Measurements from ENCODE around the gene GGA1.

Gene GGA1

DNA sequence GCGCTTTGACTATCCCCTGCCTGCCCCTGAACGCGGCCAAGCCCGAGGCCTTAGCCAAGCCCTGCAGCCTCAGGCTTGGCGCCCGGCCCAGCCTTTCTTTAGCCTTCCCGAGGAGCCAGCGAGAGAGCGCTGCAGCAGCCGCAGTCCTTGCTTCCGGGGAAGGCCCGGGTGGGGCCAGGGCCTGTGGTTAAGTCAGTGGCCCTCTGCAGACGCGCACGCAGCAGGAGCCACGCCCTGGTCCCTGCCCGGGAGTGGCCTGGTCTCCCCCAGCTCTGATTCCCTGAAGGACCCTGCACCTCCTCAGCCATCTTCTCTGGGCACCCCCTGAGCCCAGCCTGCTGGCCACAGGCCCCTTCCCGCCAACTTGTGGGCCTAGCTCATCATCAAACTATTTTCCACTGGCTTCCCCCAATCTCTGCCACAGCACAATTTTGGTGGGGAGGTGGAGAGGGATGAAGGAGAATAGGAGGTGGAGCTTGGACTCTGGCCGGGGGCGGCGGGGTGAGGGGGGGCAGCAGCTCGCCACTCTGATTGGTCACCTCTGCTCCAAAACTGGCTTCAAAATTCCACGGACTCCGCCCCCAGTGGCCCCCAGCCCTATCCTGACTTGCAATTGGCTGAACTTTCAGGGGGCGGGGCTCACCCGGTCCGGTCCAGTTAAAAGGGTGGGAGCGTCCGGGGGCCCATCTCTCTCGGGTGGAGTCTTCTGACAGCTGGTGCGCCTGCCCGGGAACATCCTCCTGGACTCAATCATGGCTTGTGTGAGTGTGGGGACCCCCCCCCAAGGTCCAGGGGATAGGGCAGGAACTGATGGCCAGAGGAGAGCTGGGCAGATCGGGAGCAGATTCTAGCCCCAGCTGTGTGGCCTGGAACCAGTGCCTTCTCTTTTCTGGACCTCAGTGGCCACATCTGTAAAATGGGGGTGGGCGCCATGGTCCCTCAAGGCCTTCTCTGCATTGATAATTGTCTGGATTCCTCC, 66.6 kb downstream of the GGA1 start, which contains the start of gene LGALS1:
Gene LGALS1 (plus strand): TSS at position 686 of the 979 bp plus-strand sequence. CDS start 67 bp downstream, at position 753.
- DNase-seq (ENCODE audit: low spot score), result peak; percentile 73

DNA sequence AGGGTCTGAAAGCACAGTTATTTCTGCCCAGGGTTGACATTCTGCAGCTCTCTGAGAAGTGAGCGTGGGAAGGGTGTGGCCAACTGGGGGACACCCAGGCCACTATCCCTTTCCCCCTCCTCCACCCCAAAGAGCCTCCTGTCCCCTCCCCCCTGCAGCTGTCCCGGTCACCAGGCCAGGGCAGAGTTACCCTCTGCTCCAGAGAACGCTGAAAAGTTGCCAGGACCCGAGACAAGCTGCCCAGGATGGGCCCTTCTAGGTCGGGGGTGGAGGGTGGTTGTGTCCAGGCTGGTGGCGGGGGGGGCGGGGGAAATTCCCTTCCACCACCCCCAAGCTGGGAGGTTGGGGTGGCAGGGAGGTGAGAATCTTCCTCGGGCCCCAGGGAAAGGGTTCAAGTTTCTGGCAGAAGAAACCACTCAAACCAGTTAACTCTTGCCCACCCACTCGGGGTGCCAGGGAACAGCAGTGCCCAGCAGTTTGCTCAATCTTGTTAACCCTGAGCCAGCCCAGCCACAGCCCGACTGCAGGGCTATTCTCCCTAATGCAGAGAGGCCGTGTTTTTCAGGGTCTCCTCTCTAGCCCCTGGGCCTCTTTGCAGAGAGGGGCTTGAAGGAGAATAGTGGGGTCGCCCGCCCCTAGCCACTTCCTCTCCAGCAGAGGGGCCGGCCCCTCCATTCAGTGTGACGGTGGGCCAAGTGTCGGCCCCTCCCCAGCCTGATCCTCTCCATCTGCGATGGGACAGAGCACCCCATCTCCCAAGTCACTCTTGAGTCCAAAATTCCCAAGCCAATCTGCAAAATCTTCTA, 67.5 kb downstream of the GGA1 start:
- no peak for DNase-seq (ENCODE audit: low spot score)

DNA sequence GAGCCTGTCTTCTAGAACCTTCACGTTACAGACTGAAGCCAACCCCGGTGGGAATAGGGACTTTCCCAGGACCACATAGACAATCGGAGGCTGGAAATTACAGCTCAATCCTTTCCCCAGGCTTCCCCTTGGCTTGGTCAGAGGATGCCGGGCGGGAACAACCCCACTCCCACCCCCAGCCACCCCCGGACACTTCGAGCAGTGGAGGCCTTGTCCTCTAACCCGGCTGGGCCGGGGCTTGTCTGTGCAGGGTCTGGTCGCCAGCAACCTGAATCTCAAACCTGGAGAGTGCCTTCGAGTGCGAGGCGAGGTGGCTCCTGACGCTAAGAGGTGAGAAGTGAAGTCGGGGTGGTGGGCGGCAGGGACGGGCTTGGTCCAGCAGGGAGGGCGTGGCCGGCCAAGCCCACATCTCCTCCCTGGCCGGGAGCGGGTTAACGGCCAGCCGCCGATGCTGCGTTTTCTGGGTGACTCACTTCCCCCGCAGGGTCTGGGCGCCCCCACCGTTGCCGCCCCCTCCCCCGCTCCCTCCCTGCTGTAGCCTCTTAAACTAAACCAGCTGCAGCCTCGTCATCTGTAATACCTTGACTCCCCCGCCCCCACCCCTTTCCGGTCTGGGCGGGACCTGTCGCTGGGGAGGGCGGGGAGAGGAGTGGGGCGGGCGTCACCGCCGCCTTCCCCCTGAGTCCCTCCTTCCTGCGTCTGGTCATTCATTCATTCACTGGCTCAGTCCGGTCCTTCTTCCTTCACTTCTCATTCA, 68.3 kb downstream of the GGA1 start:
- DNase-seq (ENCODE audit: low spot score), result no peak

DNA sequence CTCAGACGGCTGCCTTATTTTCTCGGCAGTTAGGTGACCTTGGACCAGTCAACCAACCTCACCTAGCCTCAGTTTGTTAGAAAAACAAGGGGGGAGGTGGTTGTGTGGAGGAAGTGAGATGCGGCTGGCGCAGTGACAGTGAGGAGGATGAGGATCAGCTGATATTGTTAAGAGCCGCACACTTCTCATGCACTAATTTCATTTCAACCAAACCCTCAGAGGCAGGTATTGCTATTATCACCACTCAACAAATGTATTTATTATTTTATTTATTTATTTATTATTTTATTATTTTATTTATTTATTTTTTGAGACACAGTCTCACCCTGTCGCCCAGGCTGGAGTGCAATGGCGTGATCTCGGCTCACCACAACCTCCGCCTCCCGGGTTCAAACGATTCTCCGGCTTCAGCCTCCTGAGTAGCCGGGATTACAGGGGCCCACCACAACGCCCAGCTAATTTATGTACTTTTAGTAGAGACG, 68.9 kb downstream of the GGA1 start:
- DNase-seq (ENCODE audit: low spot score), result no peak

DNA sequence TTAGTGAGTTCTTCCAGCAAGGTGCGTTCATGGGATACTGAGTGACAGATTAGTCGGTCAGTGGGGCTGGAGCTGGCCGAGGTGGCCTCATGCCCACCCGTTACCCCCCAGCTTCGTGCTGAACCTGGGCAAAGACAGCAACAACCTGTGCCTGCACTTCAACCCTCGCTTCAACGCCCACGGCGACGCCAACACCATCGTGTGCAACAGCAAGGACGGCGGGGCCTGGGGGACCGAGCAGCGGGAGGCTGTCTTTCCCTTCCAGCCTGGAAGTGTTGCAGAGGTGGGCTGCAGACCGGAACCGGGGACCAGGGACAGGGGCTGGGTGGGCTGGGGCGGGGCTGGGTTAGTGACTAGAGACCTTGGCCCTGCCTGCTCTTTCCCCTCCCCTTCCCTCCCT, 69.7 kb downstream of the GGA1 start:
- DNase-seq (ENCODE audit: low spot score), result no peak

DNA sequence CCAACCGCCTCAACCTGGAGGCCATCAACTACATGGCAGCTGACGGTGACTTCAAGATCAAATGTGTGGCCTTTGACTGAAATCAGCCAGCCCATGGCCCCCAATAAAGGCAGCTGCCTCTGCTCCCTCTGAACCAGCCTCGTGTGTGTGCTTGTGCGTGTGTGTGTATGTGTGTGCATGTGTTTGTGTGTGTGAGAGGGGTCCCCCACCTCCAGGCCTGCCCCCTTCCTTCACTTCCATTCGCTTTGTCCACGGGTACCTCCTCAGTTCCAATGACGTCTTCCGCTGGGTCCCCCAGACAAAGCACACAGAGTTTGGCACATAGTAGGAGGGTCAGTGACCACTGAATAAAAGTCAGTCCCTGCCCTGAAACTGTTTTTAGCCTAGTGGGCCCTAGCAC, 71.0 kb downstream of the GGA1 start:
- no peak for DNase-seq (ENCODE audit: low spot score)

DNA sequence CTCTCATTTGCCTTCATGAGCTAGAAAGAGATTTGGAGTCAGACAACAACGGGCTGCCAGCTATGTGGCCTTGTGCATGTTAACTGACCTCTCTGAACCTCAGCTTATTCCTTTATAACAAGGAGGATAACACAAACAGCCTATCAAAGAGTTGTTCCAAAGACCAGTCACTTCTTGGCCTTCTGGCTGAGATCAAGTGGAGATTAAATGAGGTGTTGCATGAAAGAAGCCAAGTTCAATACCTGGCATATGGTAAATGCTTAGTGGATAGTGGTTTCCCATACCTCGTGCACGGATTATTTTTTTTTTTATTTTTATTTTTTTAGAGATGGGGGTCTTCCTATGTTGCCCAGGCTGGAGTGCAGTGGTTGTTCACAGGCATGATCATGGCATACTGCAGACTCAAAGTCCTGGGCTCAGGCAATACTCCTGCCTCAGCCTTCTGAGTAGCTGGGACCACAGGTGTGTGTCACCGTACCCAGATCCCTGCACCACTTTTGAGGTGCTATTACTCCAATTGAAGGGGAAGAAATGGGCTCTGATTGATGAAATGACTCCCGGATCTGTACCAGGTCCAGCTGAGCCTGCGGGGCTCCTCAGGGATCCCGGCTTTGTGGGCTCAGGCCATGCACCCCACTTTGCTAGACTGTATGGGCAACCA, 71.7 kb downstream of the GGA1 start:
- DNase-seq (ENCODE audit: low spot score), result no peak

DNA sequence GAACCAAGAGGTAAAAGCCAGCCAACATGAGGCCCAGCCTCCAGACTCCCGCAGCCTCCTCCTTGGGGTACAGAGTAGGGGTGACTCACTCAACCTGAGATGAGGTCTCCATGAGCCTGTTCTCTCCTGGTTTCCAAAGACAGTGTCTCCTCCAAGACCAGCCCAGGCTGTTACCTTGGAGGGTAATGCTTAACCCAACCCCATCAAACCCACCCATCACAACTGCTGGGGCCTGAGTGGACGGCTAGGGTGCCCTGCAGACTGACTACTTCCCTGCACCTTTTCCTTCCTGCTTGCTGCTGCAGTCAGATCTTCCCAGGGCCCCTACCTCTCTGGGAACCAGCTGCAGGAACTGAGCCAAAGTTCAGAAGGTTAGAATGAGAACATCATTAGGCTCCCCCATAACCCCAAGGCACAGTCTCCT, 72.4 kb downstream of the GGA1 start:
- DNase-seq (ENCODE audit: low spot score), result no peak

DNA sequence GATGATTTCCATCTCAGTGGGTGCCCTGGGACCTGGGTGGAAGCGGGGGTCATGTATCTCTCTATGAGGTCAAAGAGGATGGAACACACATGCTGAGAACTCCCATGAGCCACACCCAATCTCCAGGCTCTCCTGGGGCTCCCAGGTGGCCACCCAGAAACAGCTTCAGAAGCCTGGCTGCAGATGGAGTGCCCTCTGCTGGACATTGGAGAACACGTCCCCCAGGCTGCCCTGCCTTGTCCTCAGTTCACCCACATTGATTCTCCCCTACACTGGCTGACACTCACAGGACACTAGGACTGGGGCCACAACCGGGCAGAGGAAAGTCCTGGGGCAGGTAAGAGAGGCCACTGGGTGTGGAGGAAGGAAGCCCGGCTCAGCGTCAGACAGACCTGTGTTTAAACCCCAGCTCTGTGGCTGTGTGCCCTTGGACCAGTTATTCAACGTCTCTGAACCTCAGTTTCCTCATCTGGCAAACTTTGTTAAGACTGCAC, 73.0 kb downstream of the GGA1 start:
- peak; percentile 86 for DNase-seq (ENCODE audit: low spot score)

Data from D341Med (cell line).